DOHH2 (cell line): ENCODE measurements around the gene CRAT.

Experiments
- H3F3A ChIP-seq: fragments of 200-600 bp; sonication (generic), shearing (Covaris generic); 2 replicates; pipeline ENCODE4 v1.6.0; 2016; ENCODE audit warnings: antibody characterized with exemption, mild to moderate bottlenecking; ENCODE audit not compliant: control insufficient read depth, insufficient read depth
- H3K27ac ChIP-seq: fragments of 200-600 bp; sonication (generic); 2 replicates; pipeline ENCODE4 v1.5.1; 2014; ENCODE audit warnings: low read depth, mild to moderate bottlenecking, low read length, moderate library complexity
- H3K27me3 ChIP-seq: fragments of 200-600 bp; sonication (generic); 2 replicates; pipeline ENCODE4 v1.6.1; 2014; ENCODE audit warnings: mild to moderate bottlenecking, low read length, mixed read lengths; ENCODE audit not compliant: control insufficient read depth
- H3K36me3 ChIP-seq: fragments of 200-600 bp; sonication (generic); 2 replicates; pipeline ENCODE4 v1.6.1; 2014; ENCODE audit warnings: mild to moderate bottlenecking, low read length, moderate library complexity, mixed read lengths; ENCODE audit not compliant: control insufficient read depth
- H3K4me1 ChIP-seq: fragments of 200-600 bp; sonication (generic); 2 replicates; pipeline ENCODE4 v1.6.1; 2014; ENCODE audit warnings: mild to moderate bottlenecking, low read length, mixed read lengths; ENCODE audit not compliant: control insufficient read depth
- H3K4me2 ChIP-seq: fragments of 200-600 bp; sonication (generic); 2 replicates; pipeline ENCODE4 v1.6.0; 2014; ENCODE audit warnings: mild to moderate bottlenecking, low read length, moderate library complexity
- H3K4me3 ChIP-seq: fragments of 200-600 bp; sonication (generic); 2 replicates; pipeline ENCODE4 v1.5.1; 2014; ENCODE audit warnings: mild to moderate bottlenecking, low read length, mixed read lengths
- H3K79me2 ChIP-seq: fragments of 200-600 bp; sonication (generic); 2 replicates; pipeline ENCODE4 v1.6.1; 2014; ENCODE audit warnings: mild to moderate bottlenecking, low read length, mixed read lengths; ENCODE audit not compliant: control insufficient read depth
- H3K9me2 ChIP-seq: fragments of 200-600 bp; sonication (generic); replicated peaks from 2 replicates; pipeline ENCODE4 v1.6.1; 2014; ENCODE audit warnings: mild to moderate bottlenecking, low read length, mixed read lengths; ENCODE audit not compliant: control insufficient read depth
- H3K9me3 ChIP-seq: fragments of 200-600 bp; sonication (generic); 2 replicates; pipeline ENCODE4 v1.6.1; 2014; ENCODE audit warnings: antibody characterized with exemption, low read length, mixed read lengths; ENCODE audit not compliant: control insufficient read depth, insufficient read depth
- H4K20me1 ChIP-seq: fragments of 200-600 bp; sonication (generic); 2 replicates; pipeline ENCODE4 v1.6.0; 2014; ENCODE audit warnings: low read depth, mild to moderate bottlenecking, antibody characterized with exemption, low read length, moderate library complexity; ENCODE audit not compliant: control insufficient read depth, insufficient read depth
- EZH2phosphoT487 ChIP-seq: fragments of 200-600 bp; sonication (generic); IDR thresholded peaks from 2 replicates; pipeline ENCODE4 v1.6.1; 2017; ENCODE audit warnings: borderline replicate concordance, mild to moderate bottlenecking, antibody characterized with exemption, low read length, moderate library complexity, mixed read lengths
- TF ChIP-seq, protein P1 (sequence below): fragments of 200-600 bp; sonication (generic); IDR thresholded peaks from one replicate; pipeline ENCODE4 v1.5.1; 2014; ENCODE audit warnings: antibody characterized with exemption, mild to moderate bottlenecking, low read depth, low read length; ENCODE audit not compliant: poor library complexity, severe bottlenecking

The CRAT gene

DNA sequence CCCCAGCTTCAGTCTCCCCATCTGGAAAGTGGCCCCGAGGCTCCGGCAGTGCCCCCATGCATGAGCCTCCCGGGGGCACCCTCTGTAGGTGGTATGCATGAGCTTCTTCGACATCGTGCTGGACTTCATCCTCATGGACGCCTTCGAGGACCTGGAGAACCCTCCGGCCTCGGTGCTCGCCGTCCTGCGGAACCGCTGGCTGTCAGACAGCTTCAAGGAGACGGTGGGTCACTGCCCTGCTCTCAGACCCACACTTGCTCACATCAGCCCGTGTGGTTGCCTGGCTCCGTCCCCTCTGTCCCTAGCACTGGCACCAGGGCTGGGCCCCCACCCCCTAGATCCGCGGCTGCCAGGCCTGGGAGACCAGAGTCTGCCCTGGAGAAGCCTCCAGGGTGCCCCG lies 42.5 kb downstream of the CRAT start:
- no peaks in the 10 kb centered on the region for H3F3A ChIP-seq
- no peak overlapping the region for H3K4me3 ChIP-seq
- no peaks in the 10 kb centered on the region for H3K79me2 ChIP-seq
- no peaks in the 10 kb centered on the region for H3K9me2 ChIP-seq
- H3K4me2 ChIP-seq, result no peak overlapping the region
- peaks cover 8% of the 10 kb centered on the region; the same call in 1 of the 2 replicates for H3K36me3 ChIP-seq
- no peaks in the 10 kb centered on the region for H3K9me3 ChIP-seq
- TF ChIP-seq, protein P1, sequence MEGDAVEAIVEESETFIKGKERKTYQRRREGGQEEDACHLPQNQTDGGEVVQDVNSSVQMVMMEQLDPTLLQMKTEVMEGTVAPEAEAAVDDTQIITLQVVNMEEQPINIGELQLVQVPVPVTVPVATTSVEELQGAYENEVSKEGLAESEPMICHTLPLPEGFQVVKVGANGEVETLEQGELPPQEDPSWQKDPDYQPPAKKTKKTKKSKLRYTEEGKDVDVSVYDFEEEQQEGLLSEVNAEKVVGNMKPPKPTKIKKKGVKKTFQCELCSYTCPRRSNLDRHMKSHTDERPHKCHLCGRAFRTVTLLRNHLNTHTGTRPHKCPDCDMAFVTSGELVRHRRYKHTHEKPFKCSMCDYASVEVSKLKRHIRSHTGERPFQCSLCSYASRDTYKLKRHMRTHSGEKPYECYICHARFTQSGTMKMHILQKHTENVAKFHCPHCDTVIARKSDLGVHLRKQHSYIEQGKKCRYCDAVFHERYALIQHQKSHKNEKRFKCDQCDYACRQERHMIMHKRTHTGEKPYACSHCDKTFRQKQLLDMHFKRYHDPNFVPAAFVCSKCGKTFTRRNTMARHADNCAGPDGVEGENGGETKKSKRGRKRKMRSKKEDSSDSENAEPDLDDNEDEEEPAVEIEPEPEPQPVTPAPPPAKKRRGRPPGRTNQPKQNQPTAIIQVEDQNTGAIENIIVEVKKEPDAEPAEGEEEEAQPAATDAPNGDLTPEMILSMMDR, result no peak
- TF ChIP-seq EZH2phosphoT487, result no peak
- H3K4me1 ChIP-seq, result no peaks in the 10 kb centered on the region; the same call in 1 of the 2 replicates
- no peaks in the 10 kb centered on the region for H3K27me3 ChIP-seq
- no peak overlapping the region for H3K27ac ChIP-seq
- no peaks in the 10 kb centered on the region for H4K20me1 ChIP-seq

DNA sequence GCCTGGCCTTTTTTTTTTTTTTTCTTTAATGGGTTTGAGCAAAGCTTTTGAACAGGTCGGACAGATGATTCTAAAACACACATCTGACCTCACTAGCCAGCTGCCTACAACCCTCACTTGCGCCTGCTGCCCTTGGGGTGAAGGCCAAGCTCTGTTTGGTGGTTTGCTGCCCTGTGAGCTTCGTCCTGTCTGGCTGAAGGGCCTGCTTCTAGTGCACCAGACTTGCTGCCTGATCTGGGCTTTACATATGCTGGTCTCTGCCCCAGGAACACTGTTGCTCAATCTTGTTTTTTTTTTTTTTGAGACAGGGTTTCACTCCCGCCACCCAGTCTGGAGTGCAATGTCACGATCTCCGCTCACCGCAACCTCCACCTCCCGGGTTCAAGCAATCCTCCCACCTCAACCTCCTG lies 46.1 kb downstream of the CRAT start:
- no peaks in the 10 kb centered on the region for H3K9me2 ChIP-seq
- H3K4me2 ChIP-seq, result no peak overlapping the region
- H4K20me1 ChIP-seq, result no peaks in the 10 kb centered on the region
- H3K4me1 ChIP-seq, result no peaks in the 10 kb centered on the region
- no peaks in the 10 kb centered on the region for H3K27me3 ChIP-seq
- H3K36me3 ChIP-seq, result peaks cover 13% of the 10 kb centered on the region; the same call in 1 of the 2 replicates
- H3K4me3 ChIP-seq, result no peak overlapping the region
- H3K27ac ChIP-seq, result no peak overlapping the region
- no peak for TF ChIP-seq EZH2phosphoT487
- TF ChIP-seq, protein P1, result no peak
- no peaks in the 10 kb centered on the region for H3F3A ChIP-seq
- no peaks in the 10 kb centered on the region for H3K79me2 ChIP-seq
- H3K9me3 ChIP-seq, result no peaks in the 10 kb centered on the region

DNA sequence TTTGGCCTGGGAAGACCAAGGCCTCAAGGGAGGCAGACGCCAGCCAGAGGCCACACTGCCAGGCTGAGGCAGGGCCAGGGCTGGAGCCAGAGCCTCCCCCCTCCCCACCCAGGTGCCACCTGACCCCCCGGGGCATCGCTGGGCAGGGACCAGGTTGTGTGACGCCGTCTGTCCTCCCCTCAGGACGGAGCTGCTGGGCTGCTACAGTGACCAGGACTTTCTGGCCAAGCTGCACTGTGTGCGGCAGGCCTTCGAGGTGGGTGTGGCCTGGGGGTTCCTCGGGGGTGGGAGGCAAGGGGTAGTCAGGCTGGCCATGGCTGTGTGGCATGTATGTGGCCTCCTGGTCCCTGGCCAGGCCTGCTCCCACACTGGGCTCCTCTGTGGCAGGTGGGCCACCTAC lies 47.5 kb downstream of the CRAT start:
- H3K36me3 ChIP-seq, result peaks cover 14% of the 10 kb centered on the region
- H3F3A ChIP-seq, result no peaks in the 10 kb centered on the region
- no peaks in the 10 kb centered on the region for H3K9me3 ChIP-seq
- H3K4me1 ChIP-seq, result no peaks in the 10 kb centered on the region
- H3K9me2 ChIP-seq, result no peaks in the 10 kb centered on the region
- no peaks in the 10 kb centered on the region for H3K79me2 ChIP-seq
- TF ChIP-seq, protein P1, result no peak
- TF ChIP-seq EZH2phosphoT487, result no peak
- no peak overlapping the region for H3K27ac ChIP-seq
- no peaks in the 10 kb centered on the region for H4K20me1 ChIP-seq
- no peaks in the 10 kb centered on the region for H3K27me3 ChIP-seq
- no peak overlapping the region for H3K4me2 ChIP-seq
- no peak overlapping the region for H3K4me3 ChIP-seq
